Measurements from ENCODE around the gene C1orf87.

Gene C1orf87

GRCh38 chr1:60073605-60074278 lies at the start of gene C1orf87:
C1orf87 (minus strand) TSS chr1:60073770; CDS start chr1:60072643, 1,127 bp downstream.
- DNase-seq = no peak

GRCh38 chr1:60118085-60118484 lies 44.5 kb upstream of the C1orf87 start:
- peak; percentile 61 for DNase-seq

- DNase-seq = no peak
Observed at GRCh38 chr1:60114745-60115318, 41.3 kb upstream of the C1orf87 start.

GRCh38 chr1:60113596-60113995 lies 40.0 kb upstream of the C1orf87 start:
- DNase-seq = no peak

GRCh38 chr1:60113028-60113427 lies 39.5 kb upstream of the C1orf87 start:
- no peak for DNase-seq

GRCh38 chr1:60111716-60112115 lies 38.1 kb upstream of the C1orf87 start:
- DNase-seq = no peak

- DNase-seq = no peak
Observed at GRCh38 chr1:60111118-60111517, 37.5 kb upstream of the C1orf87 start.

- peak; percentile 8 for DNase-seq
Observed at GRCh38 chr1:60108196-60108595, 34.6 kb upstream of the C1orf87 start.

GRCh38 chr1:60103186-60103585 lies 29.6 kb upstream of the C1orf87 start:
- no peak for DNase-seq

- no peak for DNase-seq
Observed at GRCh38 chr1:60102267-60103061, 28.9 kb upstream of the C1orf87 start.

GRCh38 chr1:60101516-60101915 lies 27.9 kb upstream of the C1orf87 start:
- DNase-seq = no peak

- no peak for DNase-seq
Observed at GRCh38 chr1:60091195-60091715, 17.7 kb upstream of the C1orf87 start.

- DNase-seq = no peak
Observed at GRCh38 chr1:60090655-60091054, 17.1 kb upstream of the C1orf87 start.

- no peak for DNase-seq
Observed at GRCh38 chr1:60088620-60089155, 15.1 kb upstream of the C1orf87 start.

GRCh38 chr1:60087681-60088080 lies 14.1 kb upstream of the C1orf87 start:
- DNase-seq = no peak

- peak; percentile 61 for DNase-seq
Observed at GRCh38 chr1:60078182-60078581, 4.6 kb upstream of the C1orf87 start.

GRCh38 chr1:60071296-60071695 lies 2.3 kb downstream of the C1orf87 start:
- DNase-seq = peak; percentile 53

- peak; percentile 34 for DNase-seq
Observed at GRCh38 chr1:60069691-60070090, 3.9 kb downstream of the C1orf87 start.

GRCh38 chr1:60068393-60069045 lies 5.1 kb downstream of the C1orf87 start:
- DNase-seq = peak; percentile 88

- peak; percentile 69 for DNase-seq
Observed at GRCh38 chr1:60066001-60066400, 7.6 kb downstream of the C1orf87 start.

- DNase-seq = no peak
Observed at GRCh38 chr1:60065199-60065598, 8.4 kb downstream of the C1orf87 start.

- no peak for DNase-seq
Observed at GRCh38 chr1:60063561-60063960, 10.0 kb downstream of the C1orf87 start.

- DNase-seq = no peak
Observed at GRCh38 chr1:60059468-60059867, 14.1 kb downstream of the C1orf87 start.

All from fibroblast of skin of right biceps (primary cell).